ENCODE results near the gene CDH4.

Gene CDH4

DNA sequence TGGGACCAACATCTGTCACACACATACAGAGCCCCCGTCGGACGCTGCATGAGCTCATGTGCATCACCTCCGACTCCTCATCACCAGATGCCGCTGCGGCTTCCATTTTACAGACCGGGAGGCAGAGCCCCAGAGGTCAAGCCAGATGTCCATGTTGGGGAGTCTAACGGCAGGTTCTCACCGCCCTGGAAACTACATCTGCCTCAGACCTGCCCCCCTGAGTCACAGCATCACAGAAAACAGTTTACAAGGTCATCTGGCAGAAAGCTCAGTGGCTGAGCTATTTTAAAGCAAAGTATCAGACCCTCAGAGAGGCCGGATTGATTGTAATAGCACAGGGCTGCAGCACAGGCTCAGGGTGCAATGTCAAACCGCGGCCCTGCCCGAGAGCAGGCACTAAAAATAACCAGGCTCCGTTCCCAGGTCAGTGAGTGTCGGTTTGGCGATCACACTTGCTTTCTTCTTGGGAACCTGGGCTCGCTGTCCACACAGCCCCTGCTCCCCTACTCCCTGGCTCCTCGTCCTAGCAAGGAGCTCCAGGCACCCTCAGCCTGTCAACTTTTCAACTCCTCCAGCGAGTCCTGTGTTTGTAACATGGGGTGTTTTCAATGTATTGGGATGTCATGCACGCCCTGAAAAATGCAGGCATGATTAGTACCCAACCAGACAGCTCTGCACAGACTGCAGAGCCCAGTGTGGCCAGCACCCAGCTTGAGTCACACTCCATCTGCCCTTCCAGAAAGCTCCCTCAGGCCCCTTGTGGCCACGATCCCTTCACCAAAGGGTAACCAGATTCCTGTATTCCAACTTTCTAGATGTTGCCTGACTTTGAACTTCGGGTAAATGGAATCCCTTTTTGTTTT, 264.5 kb downstream of the CDH4 start:
- DNase-seq (ENCODE audit: low read depth in 2 of 2) = no peak

DNA sequence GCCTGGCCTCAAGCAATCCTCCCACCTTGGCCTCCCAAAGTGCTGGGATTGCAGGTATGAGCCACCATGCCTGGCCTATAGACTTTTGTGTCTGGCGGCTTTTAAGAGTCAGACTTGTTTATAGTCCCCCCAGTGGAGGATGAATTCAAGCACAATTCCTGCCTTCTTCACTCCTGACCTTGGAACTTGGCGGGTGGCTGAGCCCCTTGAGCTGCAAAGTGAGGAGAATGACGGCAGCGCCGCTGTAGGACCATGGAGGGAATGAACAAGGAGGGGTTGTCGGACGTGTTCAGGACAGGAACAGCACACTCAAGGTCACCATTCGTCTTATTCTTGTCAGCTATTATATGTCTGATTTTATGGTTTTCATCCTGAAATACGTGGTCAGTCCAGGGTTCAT, 265.4 kb downstream of the CDH4 start:
- no peak for DNase-seq (ENCODE audit: low read depth in 2 of 2)

DNA sequence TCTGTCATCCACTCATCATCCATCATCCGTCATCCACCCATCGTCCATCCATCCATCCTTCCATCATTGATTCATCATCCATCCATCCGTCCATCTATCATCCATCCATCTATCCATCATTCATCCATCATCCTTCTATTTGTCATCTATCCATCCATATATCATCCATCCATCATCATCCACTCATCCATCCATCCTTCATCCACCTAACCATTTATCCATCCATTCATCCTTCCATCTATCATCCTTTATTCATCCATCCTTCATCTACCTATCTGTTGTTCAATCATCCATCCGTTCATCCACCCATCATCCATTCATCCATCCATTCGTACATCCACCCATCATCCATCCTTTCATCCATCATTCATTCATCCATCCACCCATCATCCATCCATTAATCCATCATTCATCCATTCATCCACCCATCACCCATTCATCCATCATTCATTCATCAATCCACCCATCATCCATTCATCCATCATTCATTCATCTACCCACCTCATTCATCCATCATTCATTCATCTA, 266.4 kb downstream of the CDH4 start:
- DNase-seq (ENCODE audit: low read depth in 2 of 2) = no peak

DNA sequence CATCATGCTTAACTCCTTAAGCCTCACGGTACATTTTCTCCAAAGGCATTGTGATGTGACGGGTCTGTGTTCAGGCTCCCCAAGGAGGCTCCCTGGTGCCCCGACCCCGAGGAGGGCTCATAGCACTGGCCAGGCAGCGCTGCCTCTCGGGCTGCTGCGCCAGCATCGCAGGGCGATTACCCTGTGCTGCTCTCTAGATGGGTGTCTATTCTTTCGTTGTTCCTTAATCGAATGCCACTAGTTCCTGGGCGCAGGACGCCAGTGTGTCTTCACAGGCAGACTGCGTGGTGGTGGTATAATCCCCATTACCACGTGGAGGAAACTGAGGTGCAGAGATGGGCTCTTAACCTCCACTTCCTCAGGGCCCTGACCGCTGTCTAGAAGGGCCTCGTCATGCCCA, 267.4 kb downstream of the CDH4 start:
- DNase-seq (ENCODE audit: low read depth in 2 of 2) = no peak

DNA sequence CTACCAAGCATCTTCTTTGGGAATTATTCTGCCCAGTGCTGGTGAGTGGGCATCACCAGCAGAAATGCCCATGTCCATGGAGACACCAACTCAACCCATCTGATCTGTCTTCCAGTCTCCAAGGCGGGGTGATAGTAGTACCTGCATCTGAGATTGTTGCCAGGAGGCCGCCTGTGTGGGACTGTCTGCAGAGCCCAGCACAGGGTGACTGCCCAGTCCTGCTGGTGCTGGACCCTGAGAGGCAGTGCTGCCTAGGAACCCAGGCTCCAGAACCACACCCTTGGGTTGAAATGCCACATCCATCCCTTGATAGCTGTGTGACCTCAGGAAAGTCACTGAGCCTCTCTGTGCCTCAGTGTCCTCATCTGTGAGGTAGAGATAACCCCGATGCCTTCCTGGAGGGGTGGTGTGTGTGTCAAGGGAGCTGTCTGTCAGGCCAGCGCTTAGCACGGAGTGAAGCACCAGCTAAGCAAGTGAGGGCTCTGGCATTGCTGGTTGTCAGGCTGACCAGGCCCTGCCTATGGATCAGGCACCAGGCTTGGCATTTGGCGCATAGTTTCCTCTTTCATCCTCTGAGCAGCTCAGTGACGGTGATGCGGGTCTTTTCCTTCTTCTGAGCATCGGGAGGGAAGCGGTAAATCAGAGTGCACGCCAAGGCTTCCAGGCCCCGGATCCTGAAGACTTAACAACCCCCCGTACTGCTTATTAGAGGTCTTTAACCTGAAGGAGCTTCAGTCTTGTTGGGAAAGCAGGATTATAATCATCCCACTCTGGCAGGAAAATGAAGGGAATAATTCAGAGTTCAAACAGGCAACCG, 268.2 kb downstream of the CDH4 start:
- no peak for DNase-seq (ENCODE audit: low read depth in 2 of 2)

DNA sequence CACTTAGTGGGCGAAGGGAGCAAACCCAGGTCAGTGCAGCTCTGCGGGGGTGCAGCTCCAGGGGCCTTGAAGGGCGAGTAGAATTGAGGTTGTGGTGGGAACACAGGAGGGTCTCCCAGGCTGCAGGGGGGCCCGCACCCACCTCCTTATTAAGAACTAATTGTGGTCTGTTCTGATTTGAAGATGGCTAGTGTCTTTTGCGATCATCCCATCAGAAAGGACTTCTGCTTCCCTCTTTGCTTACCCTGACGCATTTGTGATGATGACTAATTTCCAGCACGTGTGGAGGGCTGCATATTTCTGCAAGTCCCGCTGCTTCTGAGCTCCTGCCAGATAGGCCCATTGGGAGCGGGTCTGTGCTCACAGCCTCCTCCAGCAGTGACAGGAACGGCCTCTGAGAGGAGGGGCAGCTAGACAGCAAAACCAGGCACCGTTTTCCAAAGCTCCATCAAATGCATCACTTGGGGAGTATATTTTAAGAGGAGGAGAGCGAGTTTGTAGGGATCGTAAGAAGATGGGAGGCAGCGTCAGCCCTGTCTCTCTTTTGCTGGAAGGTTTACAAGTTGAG, 268.9 kb downstream of the CDH4 start:
- DNase-seq (ENCODE audit: low read depth in 2 of 2) = no peak

DNA sequence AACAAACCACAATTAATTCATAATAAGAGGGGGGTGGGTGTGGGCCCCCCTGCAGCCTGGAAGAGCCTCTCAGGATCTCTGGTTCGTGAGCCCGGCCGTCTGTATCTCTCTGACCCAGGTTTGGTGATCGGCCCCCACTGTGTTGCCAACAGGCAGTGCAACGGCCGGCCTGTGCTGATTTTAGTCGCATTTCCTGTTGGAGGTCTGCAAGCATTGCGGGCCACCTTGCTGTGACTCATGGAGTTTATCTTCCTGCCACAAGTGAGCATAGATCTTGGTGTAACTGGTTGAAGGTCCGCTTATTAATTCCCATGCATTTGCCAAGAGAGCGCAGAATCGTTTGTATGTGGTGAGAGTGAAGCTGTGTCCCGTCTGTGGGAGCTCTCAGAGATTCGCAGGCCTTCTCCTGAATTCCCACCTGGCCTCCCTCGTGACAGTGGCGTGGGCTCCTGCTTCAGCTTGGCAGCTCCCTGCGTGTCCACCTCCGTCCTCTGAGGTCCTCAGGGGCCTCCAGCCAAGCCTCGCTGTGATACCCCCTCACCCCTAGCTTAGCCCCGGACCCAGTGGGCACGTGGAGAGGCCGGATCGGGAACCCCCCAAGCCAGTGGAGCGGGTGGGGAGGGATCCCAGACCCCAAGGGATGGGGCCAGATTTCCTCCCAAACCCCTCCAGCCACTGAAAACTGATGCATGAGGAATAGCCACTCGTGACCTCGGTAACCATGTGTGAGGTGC, 269.8 kb downstream of the CDH4 start:
- no peak for DNase-seq (ENCODE audit: low read depth in 2 of 2)

DNA sequence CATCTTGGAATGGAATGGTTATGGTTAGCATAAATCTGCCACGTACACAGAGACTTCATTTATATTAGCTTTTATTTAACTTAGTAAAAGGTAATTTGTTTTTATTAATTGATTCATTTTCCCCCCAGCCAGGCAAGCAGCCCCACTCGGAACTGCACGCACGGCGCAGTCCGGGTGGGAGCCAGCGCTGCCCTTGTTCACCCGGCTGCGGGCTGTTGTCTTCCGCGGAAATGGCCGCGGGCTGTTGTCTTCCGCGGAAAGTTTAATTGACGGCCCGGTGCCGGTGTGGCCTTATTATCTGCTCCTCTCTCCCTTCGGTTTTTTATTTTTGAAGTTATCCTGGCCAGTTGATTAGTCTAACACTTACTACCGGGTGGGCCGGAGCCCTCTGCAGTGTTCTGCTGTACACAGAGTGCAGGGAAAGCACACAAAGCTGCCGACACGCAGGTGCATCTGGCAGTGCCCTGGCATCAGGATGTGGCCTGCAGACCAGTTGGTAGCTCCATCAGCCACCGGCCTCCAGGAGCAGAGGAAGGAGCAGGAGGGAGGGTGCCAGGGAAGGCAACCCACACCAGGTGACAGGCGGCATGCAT, 270.5 kb downstream of the CDH4 start:
- no peak for DNase-seq (ENCODE audit: low read depth in 2 of 2)

DNA sequence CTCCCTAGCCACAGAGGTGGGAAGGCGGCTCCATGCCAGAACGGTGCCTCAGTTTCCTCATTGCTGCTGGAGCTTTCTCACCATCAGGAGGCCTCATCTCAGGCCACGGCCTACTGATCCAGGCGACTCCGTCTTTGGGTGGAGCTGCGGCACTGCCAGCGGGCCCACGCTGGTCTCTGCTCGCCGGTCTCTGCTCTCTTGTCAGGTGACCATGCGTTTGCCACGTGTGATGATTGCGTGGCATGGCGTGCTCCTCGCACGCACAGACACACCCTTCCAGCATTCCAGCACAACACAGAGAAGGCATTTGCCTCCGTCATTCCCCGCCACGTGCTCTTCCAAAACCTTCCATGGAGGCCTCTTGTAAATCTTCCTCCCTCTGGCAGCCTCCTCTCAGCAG, 271.1 kb downstream of the CDH4 start:
- no peak for DNase-seq (ENCODE audit: low read depth in 2 of 2)

DNA sequence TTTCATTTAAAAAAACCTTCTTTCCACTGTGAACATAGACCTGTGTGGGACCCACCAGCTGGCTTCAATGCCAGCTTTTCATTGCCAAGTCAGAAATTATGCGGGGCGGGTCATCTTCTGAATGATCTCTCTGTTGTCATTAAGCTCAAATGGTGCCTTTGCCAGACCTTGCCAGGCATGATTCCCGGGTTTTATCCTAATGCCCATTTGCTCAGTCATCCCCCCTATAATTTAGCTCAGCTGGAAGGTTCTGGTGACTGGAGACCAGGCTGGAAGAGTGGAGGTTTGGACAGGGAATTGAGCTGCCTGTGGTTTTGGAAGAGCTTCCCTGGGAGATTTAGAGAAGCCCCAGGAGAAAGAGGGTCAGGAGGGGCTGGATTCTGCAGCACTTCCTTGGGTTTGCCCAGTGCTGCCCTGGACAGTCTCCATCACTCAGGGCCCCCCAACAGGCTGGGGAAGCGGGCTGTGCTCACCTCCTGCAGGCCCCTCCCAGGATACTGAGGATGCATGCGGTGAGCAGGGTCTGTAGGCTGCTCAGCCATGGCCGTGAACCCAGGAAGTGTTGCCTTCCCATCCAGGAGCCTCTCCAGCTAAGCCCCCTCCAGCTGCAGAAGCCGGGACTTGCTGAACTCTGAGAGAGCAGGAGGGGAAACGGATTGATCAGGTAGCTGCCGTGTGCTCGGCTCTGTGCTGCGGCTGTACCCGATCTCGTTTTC, 273.0 kb downstream of the CDH4 start:
- no peak for DNase-seq (ENCODE audit: low read depth in 2 of 2)

DNA sequence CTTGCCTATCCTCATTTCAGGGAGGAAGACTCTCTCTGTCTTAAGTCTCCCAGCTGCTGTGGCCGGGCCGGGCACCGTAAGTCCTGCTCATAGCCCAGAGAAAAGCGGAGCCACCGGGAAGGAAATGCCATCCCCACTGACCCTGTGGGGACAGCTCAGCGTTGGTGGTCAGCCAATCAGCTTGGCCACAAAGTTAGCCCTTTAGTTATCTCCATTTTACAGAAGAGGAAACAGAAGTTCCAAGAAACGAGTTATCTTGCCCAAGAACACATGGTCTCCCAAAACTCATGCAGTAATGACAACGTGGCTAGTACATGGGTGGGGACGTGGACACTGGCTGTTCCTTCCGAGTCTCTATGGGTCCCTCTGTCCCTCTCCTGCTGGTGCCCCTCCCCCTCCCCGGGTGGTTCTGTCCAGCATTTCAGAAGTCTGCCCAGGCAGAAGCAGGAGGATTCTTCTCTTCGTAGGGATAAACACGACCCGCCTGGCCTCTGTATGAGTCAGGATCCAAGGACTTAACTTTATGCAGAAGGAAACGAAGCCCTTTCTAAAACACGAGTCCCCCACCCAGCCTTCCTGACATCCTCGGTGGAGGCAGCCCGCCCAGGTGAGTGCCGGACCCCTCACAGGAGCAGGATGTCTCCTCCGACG, 273.8 kb downstream of the CDH4 start:
- DNase-seq (ENCODE audit: low read depth in 2 of 2) = no peak

DNA sequence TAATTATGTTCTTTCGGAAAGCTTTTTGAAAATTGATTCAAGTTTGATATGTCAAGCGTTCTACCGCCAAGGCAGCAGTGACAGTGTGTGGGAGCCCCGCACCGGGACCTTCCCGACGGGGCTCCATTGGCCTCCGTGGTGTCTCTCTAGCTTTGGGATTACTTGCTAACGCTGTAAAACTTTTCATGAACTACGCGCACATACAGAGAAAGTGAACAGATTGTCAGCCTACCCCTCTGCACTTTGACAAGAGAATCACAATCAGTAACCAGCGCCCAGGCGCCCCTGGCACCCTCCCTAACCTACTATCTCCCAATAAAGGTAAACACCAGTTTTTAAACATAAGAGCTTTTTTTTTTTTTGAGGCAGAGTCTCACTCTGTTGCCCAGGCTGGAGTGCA, 274.8 kb downstream of the CDH4 start:
- no peak for DNase-seq (ENCODE audit: low read depth in 2 of 2)

DNA sequence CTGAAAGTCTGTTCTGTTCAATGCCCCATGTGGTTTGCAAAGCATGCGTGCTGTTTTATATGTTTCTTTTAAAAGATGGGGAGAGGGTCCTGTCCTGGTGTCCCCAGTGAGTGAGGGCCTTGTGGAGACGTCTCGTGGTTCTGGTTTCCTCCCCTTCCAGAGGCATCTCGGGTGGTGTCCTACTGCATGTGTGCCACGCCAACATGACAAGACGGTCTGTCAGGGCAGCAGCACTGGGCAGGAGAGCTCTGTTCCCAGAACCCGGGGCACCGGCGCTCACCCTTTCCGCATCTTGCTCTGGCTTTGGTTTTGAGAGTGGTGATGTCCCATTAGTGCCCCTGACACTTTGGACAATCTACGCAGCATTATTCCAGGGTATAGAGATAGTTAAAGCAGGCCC, 275.6 kb downstream of the CDH4 start:
- DNase-seq (ENCODE audit: low read depth in 2 of 2) = no peak

DNA sequence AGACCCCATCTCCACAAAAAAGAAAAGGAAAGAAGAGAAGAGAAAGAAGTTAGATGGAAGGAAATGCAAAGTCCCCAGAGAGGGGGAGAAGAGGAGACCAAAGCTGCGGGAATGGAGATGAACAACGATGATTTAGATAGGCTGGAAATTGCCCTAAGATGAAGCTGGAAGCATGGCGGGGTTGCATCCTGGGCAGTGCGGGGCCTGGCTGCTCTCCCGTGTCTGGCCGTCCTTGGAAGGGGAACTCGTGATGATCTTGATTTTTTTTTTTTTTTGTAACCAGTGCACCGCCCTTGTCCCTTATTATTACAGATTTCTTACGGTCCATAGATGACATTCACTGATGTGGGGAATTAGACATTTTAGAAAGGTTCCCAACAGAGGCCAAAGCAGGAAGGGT, 276.5 kb downstream of the CDH4 start:
- DNase-seq (ENCODE audit: low read depth in 2 of 2) = no peak

DNA sequence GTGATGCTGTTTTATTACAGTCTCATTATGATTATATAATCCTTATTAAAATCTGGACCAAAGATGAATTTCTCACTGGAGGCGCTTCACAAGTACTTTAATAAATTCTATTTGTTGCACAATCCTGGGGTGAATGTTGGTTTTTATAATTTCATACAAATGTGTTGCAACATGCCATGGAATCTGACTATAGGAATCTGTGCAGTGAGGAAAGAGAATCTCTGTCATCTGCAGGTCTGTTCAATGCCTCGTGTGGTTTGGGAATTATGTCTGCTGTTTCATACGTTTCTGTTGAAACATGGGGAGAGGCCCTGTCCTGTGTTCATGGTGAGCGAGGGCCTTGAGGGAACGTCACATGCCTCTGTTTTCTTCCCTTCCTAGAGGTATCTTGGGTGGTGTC, 277.3 kb downstream of the CDH4 start:
- DNase-seq (ENCODE audit: low read depth in 2 of 2) = no peak

DNA sequence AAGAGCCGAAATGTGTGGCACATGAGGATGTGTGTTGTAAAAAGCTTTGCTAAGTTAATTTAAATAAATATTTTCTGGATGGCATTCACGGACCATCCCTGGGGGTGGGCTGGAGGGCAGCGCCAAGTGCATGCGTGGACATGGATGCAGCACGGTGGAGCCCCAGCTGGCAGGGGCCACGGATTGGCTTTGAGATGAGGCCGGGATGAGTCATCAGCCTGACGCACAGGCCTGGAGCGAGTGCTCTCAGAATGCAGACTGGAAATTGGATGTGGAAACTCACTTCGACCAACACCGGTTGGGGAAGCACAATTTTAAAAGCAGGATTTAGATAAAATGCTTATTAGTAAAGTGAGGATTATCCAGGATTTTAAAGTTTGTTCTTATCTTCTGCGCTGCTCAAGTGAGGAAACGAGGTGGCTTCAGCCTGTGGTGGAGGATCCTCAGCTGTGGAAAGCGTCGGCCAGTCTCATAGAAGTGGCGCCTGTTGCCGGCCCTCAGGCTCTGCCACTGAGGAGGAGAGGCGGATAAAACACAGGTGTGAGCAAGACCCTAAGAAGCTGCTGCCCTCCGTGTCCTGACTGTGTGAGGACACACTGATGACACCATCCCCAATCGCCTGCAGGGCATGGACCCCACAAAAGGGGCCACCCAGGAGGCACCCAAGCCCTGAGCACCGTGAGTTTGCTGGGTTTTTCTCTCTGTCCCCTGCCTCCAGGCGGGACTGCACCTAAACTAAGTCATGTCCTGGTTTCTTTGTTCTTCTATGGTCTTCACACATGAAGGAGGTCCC, 279.7 kb downstream of the CDH4 start:
- DNase-seq (ENCODE audit: low read depth in 2 of 2) = no peak

DNA sequence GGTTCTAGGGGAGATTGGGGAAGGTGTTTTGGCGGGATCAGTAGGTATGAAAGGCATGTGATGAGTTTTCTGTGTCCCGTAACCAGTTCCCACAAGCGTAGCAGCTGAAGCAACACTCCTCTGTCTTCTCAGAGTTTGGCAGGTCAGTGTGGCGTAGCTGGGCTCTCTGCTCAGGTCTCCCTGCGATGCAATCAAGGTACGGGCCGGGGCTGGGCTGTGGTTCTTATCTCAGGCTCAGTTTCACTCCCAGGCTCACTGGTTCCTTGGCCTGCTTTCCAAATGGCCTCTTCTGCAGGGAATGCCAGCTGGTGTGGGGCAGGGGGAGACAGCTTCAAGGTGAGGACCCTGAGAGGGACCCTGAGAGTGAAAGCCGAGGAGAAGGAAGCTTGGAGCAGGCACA, 280.7 kb downstream of the CDH4 start:
- no peak for DNase-seq (ENCODE audit: low read depth in 2 of 2)

DNA sequence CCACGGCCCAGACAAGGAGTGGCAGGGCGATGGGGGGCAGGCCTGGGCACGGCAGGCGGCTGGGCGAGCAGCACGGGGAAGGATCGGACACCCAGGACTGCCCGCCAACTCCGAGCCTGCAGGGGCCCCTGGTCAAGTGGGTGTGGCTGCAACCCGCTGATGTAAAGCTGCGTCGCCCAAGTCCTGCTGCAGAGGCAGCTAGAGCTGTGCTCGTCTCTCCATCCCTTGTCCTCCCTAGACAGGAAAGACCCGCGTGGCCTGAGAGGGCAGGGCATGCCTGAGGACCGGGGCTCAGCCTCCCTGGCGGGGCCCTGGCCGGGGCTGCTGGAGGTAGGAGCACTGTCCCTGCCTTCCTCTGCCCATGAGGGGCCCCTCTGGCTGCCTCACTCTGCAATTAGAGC, 281.2 kb downstream of the CDH4 start:
- no peak for DNase-seq (ENCODE audit: low read depth in 2 of 2)

DNA sequence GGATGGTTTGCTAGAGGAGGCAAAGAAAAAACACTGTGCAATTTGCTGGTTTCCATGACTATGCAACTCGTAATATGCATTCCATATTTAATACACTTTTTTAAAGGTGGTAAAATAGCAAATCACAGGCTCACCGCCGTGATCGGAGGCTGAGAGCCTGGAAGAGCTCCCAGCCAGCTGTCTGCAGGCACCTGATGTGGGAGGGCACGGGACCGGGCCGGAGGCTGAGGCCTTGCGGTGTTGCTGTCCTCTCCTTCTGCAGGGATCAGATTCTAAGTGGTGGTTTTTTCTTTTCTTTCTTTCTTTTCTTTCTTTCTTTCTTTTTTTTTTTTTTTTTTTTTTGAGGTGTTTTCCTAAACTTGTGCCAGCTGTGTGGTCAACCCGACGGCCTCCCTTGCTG, 282.3 kb downstream of the CDH4 start:
- DNase-seq (ENCODE audit: low read depth in 2 of 2) = no peak

DNA sequence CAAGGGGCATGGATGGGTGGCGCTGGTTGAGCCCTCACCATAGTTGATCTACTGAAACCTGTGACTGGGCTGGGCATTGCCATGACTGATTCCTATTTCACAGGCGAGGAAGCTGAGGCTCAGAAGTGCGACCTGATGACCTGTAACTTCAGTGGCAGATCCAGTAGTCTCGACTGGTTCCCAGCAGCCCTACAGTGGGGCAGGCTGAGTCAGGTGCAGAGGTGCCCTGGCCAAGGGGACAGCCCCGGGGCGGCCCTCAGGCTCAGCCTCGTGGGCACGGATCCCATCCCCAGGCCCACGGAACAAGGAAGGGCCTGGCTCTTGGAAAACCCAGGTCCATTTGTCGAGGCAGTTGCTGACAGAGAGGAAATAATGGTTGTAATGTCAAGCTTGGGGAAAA, 283.0 kb downstream of the CDH4 start:
- DNase-seq (ENCODE audit: low read depth in 2 of 2) = no peak
